Stimulated activated CD4-positive, alpha-beta T cell treated with anti-CD3 and anti-CD28 coated beads, TNF-alpha, amount 100 ng/mL, for 4 hours (primary cell): ENCODE results near the gene SYNE3.

Source experiments
- DNase-seq, 3 experiments: peaks; one replicate each; pipeline ENCODE4 v3.0.0-alpha.2; 2020; ENCODE audit warnings: low read depth in 3 of 3

Gene SYNE3

GRCh38 chr14:95474941-95475340 lies 41.5 kb downstream of the SYNE3 start:
- DNase-seq: no peak

- no peak for DNase-seq
Measured at GRCh38 chr14:95474486-95474885, 42.0 kb downstream of the SYNE3 start.

GRCh38 chr14:95472819-95473251 lies 43.6 kb downstream of the SYNE3 start:
- DNase-seq: no peak

- no peak for DNase-seq
Measured at GRCh38 chr14:95471476-95471875, 45.0 kb downstream of the SYNE3 start.

GRCh38 chr14:95471016-95471415 lies 45.4 kb downstream of the SYNE3 start:
- no peak for DNase-seq

GRCh38 chr14:95469134-95469481 lies 47.3 kb downstream of the SYNE3 start:
- DNase-seq: no peak

GRCh38 chr14:95468448-95469133 lies 47.9 kb downstream of the SYNE3 start:
- DNase-seq: no peak

- DNase-seq: no peak
Measured at GRCh38 chr14:95467657-95468056, 48.8 kb downstream of the SYNE3 start.

- no peak for DNase-seq
Measured at GRCh38 chr14:95467232-95467631, 49.2 kb downstream of the SYNE3 start.
